Stimulated activated CD4-positive, alpha-beta T cell treated with anti-CD3 and anti-CD28 coated beads, TNF-alpha, amount 100 ng/mL, for 4 hours (primary cell): ENCODE data around the gene DOCK4.

ENCODE experiments used
- DNase-seq, 3 experiments: peaks; one replicate each; pipeline ENCODE4 v3.0.0-alpha.2; 2020; ENCODE audit warnings: low read depth in 3 of 3

Gene DOCK4

GRCh38 chr7:112161253-112162141, 44.7 kb downstream of the DOCK4 start:
- no peak for DNase-seq

DNA sequence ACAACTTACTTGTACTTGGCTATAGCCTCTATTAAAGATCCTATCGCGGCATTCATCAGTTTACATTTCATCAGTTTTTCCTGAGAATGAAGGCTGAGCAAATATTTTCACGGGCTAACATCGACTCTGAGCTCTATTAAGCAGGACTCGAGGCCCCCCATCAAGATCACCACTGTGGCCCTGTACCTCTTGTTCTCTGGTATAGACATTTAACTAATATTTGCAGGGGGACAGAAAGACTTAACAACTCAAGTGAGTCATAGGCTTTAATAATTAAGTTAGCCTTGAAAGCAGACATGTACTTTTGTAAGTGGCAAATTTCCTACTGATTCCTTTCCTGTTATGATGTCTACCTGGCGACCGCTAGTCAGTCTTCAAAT, 45.4 kb downstream of the DOCK4 start:
- no peak for DNase-seq

DNA sequence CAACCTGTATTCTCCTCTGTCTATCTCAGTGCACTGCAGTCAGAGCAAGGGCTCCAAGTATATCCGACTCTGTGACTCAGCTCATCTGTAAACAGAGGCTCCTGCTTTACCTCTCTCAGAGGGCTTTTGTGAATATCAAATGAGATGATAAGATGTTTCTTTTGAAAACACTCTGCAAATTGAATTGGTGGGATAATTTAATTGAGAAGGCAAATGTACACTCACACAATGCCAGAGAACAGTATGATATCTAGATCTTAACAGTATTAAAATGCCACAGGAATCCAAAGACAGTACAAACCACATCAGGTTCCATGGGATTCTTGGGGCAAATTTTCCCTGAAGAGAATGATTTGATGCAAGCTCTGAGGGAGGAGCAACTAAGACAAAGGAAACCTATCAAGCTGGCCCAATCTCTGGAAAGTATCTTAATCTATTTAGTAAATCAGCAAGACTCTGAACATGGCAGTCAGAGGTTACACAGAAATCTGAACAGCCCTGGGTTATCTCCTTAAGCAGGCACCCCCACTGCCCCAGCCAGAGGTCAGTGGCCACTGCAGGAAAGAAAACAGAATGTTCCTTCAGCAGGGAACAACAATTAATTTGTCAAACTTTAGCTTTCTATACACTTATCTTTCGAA, 45.9 kb downstream of the DOCK4 start:
- no peak for DNase-seq

DNA sequence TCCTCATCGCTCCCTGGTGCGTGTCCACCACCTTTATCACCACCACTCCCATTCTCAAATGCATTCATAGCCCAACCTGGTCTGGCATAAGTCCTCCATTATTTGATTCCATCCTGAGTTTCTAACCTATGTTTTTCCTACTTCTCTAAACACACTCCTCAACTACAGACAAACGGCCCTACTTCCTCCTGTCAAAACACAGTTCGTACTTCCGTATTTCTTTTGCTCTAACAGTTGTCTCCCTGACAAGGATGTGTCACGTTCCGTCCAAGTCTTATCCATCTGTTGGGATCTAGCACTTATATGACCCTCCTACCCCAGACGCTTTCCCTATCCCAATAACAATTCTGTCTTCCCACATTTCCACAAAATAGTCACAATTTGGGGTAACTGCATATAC, 46.8 kb downstream of the DOCK4 start:
- no peak for DNase-seq

DNA sequence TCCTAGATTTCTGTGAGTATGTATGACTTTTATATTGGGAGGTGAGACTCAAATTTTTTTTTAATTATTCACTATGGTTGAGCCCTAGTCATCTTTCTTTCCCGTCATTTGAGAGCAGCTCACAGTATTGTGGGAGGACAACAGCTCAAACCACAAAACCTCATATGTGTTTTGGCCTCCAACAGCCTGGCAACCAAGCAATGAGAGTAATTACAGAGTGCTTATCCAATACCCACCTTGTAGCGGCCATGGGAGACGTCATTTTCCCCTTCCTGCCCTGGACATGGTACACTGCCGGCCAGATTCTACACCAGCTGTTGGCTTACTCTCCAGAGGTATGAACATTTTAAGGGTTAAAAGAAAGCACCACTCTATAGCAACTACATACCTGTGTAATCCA, 49.1 kb downstream of the DOCK4 start:
- DNase-seq, result no peak

DNA sequence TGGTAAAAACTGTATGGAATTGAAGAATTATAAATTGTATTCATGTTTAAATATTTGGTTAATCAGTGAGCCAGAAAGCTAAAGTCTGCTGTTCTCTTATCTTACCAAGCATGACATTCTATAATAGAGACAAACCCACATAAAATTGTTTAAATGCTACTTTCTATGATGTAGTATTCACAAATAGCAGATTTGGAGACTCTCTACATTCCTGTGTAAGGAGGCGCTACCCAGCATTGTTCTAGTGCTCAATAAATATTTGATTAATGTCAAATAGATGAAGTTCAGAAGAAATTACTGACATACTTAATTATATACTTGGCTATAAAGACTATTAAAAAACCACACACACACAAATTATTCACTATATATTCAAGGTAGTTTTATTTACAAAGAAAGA, 49.8 kb downstream of the DOCK4 start:
- no peak for DNase-seq

GRCh38 chr7:112154690-112155089, 51.5 kb downstream of the DOCK4 start:
- DNase-seq, result no peak

GRCh38 chr7:112152186-112152585, 54.0 kb downstream of the DOCK4 start:
- no peak for DNase-seq

GRCh38 chr7:112150823-112151641, 55.2 kb downstream of the DOCK4 start:
- no peak for DNase-seq

DNA sequence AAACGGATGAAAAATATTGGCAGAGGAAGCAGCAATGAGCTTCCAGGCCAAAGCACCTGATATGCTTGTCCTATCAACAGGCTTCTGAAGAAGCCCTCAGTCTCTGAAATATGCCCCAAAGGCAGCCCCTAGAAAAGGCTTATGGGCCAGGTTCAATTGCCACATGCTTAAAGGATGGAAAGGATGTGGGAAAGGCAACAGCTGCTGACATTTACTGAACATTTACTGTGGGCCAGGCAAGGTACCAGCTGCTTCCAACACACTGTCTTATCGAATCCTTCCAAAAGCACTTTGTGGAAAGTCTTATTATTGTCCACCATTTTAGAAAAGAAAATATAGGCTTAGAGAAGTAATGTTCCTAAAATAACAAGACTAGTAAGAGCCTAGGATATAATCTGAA, 56.5 kb downstream of the DOCK4 start:
- no peak for DNase-seq

DNA sequence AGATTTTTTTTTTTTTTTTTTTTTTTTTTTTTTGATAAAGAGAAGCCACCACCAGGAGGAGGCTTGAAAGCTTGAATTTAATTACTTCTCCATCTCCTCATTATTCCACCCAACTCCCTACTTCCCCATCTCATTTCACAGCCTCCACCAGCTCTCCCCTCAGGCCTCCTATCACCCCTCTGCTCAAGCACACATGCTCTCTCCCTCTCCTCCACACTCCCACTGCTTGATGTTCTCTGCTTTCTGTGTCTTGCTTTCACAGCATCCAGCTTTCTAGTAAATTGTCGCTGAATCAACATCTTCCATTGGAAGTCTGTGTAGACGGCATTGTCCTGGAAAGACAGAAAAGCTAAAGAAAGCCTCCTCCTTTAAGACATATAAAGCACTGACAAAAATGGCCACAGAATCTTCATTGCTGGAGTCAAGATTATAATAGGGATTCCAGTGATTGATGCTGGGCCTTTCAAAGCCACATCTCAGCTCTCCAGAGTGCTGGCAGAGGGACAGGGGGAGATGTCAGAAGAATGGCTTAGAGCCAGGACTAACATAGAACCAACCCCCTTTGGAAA, 58.3 kb downstream of the DOCK4 start:
- DNase-seq, result no peak

- no peak for DNase-seq
Observed at GRCh38 chr7:112145206-112145605, 61.0 kb downstream of the DOCK4 start.

DNA sequence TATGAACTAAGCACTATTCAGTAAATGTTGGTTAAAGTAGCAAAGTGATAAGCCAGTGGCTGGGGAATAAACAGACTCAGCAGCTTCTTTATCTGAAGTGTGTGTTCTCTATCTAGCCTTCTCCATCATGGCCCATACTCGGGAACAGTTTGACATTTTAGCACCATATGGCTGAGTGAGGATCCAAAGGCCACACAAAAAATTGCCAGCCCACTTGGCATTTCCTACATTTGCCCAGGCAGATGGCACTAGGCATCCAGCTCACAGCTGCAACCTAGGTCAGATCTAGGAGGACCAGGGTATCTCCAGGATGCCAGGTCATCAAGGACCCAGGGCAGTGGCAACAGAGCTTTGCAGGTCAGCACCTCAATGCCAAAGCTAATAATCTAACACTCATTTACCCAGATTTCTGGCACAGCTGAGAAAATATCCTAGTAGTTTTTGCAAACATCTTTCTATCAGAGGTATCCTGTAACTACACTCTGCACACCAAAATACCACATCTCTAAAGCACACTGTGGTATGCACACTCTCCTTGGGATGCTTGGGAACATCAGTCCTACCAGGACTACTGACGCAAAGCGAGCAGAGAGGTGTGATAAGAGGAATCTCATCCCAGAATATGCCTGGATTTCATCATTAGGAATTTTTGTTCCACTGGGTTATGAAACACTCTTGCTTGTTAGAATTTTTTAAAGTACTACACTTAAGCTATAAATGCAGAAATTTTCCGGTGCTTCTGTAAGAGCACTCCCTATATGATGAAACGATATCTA, 61.7 kb downstream of the DOCK4 start:
- DNase-seq, result no peak

DNA sequence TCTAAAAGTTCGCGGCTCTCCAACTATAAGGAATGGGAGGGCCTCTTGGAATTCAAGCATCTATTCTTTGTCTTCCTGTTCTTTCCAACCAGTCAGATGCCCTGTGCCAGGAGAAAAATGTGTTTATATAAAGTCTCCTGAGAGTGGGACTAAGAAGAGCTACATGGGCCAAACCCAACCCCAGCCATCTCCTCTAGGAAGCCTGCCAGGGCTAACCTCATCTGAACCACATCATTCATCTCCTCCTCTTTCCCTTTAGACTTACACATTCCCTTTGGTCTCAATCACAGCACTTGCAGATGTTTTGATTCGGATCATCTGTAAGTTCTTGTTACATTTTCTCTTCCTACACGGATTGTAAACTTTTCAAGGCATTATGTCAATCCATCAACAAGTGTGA, 62.6 kb downstream of the DOCK4 start:
- DNase-seq, result no peak

- no peak for DNase-seq
Observed at GRCh38 chr7:112143136-112143535, 63.1 kb downstream of the DOCK4 start.

DNA sequence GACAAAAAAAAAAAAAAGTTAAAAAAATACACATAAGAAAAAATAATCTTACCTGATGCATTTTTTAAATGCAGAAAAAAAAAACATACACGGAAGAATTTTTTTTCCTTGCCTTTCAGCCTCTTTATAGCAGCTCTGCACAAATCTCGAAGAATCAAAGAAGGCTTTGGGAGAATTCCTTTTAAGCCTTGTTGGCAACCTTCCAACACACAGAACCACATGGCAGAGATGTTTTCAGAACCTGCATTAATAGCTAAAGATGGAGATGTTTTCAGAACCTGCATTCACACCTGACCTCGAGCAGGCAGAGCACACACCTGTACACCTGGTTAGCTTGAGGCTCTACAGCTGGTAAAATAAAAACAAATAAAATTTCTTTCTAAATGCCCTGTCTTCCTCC, 65.6 kb downstream of the DOCK4 start:
- DNase-seq, result no peak

GRCh38 chr7:112138938-112139337, 67.3 kb downstream of the DOCK4 start:
- no peak for DNase-seq

DNA sequence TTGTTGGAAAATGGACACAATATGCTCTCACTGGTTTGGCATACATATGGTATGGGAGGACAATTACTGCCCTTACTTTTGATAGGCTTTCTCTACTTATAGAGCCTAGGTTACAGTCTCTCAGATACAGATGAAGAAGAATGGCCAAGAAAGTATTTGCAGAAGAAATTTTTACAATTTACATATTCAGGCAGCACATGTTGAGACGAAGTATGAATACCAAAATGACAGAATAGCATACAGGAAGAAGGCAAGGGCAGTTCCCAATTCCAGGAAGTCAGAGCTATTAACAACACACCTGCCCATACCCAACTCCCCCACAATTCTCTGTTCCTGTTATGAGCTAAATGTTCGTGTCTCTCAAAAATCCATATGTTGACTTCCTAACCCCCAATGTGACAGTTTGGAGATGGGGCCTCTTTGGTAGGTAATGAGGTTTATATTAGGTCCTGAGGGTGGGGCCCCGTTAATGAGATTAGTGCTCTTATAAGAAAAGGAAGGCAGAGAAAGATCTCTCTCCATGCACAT, 67.8 kb downstream of the DOCK4 start:
- no peak for DNase-seq

DNA sequence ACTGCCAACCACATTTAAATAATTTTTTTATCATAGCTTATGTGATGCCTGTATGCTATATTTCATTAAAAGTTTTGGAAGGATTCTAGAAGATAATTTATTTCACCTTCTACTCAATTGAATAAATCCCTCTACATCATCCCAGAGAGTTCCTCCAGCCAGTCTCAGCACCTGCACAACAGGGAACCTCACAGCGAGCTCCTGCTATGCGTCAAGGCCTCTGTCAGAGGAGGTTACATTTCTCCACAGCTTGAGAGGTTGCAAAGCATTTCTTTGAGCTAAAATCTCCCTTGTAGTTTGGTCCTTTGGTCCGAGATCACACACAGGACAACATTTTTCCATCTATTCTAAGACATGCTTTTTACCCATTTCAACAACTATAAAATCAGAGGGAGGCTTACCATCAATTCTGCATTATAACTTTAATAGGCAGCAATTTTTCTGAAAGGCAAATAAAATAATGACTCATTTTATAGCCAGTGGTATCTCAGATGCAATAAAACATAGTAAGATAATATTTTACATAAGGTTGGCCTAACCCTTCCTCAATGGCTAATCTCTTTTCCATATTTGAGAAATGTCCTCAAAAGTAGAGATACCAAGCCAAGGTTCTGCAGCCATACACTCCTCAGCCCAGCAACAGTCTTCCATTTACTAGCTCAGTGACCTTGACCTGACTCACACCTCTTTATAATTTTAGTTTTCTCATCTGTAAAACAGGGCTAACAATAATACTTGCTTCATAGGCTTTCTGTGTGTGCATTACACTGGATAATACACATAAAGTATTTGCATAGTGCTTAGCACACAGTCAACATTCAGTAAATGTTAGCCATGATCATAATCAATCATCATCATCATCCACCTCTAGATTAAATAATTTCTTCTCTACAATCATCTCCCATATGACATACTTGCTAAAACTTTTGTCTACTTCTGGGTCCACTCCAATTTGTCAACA, 68.8 kb downstream of the DOCK4 start:
- DNase-seq, result no peak
